Immature natural killer cell (primary cell): ENCODE measurements around the gene KLHDC7A. TPM values are rescaled to one million over a fixed set of nuclear protein-coding genes. Genes with fewer than 3 reads are reported as not detected.

Experiments used
- DNase-seq, 3 donors: peaks; one replicate each; pipeline ENCODE4 v3.0.0; 2022; ENCODE audit warnings: mixed read lengths in 1 of 3
- H3K27ac Mint-ChIP-seq, 6 donors: one replicate each; pipeline ENCODE4 v1.8.0; 2020; ENCODE audit warnings: mixed read lengths in 6 of 6, mild to moderate bottlenecking in 5 of 6, inconsistent platforms in 4 of 6, moderate library complexity in 3 of 6
- H3K27me3 Mint-ChIP-seq, 3 donors: one replicate each; pipeline ENCODE4 v1.8.0; 2020 to 2021; ENCODE audit warnings: low read depth in 3 of 3, mild to moderate bottlenecking in 3 of 3, mixed read lengths in 3 of 3, moderate library complexity in 3 of 3, inconsistent platforms in 1 of 3
- H3K36me3 Mint-ChIP-seq, 3 donors: one replicate each; pipeline ENCODE4 v1.8.0; 2020; ENCODE audit warnings: mixed read lengths in 3 of 3, inconsistent platforms in 2 of 3, mild to moderate bottlenecking in 2 of 3
- H3K4me1 Mint-ChIP-seq, 2 donors: one replicate each; pipeline ENCODE4 v1.8.0; 2020; ENCODE audit warnings: inconsistent platforms in 2 of 2, mild to moderate bottlenecking in 2 of 2, mixed read lengths in 2 of 2, moderate library complexity in 1 of 2
- H3K4me3 Mint-ChIP-seq, 5 donors: one replicate each; pipeline ENCODE4 v1.8.0; 2020; ENCODE audit warnings: mild to moderate bottlenecking in 5 of 5, mixed read lengths in 5 of 5, inconsistent platforms in 3 of 5, moderate library complexity in 3 of 5
- H3K9me3 Mint-ChIP-seq, 6 donors: one replicate each; pipeline ENCODE4 v1.8.0; 2020; ENCODE audit warnings: mild to moderate bottlenecking in 6 of 6, mixed read lengths in 6 of 6, inconsistent platforms in 4 of 6, moderate library complexity in 3 of 6
- polyA plus RNA-seq, 3 donors: library from polyadenylated mRNA; unstranded; fragments of 300-500 nt; fragmentation: Illumina TruSeq; gene quantifications; one replicate each; pipeline ENCODE4 v1.2.3, GENCODE V29; 2021

Gene KLHDC7A
- polyA plus RNA-seq, 3 donors from 2014 or later, result not detected

DNA sequence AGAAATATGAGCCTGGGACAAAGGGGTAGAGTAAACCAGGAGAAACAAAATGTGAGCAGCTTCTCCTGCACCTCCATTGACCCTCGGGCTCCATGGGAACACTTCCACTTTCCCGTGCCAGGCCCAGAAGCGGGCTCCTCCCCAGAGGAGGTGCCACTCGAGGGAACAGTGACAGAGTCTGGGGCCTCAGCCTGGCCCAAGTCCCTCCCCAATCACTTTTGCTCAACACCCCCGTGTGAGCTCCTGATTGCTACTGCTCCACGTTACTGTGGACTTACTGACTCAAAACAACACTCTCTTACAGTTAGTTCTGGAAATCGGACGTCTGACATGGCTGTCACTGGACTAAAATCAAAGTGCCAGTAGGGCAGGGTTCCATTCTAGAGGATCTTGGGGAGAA, 17.7 kb upstream of the KLHDC7A start:
- Mint-ChIP-seq H3K4me1 (no peaks in the 10 kb centered on the region), H3K27ac (no peak overlapping the region), H3K4me3 (no peak overlapping the region), H3K9me3 (no peaks in the 10 kb centered on the region), H3K27me3 (peaks cover 0 to 8% (median 5%) of the 10 kb centered on the region in 3 donors), H3K36me3 (no peaks in the 10 kb centered on the region)
- no peak for DNase-seq

GRCh38 chr1:18463984-18464664, 16.6 kb upstream of the KLHDC7A start:
- DNase-seq, result no peak
- Mint-ChIP-seq H3K27ac (no peak overlapping the region), H3K9me3 (no peaks in the 10 kb centered on the region), H3K36me3 (no peaks in the 10 kb centered on the region), H3K4me3 (no peak overlapping the region), H3K27me3 (peaks cover 0 to 8% (median 5%) of the 10 kb centered on the region in 3 donors), H3K4me1 (no peaks in the 10 kb centered on the region)

- peaks cover 0 to 6% (median 5%) of the 10 kb centered on the region in 3 donors for H3K27me3 Mint-ChIP-seq
- H3K9me3 Mint-ChIP-seq, result no peaks in the 10 kb centered on the region
- no peaks in the 10 kb centered on the region for H3K36me3 Mint-ChIP-seq
- no peak overlapping the region for H3K4me3 Mint-ChIP-seq
- no peak for DNase-seq
- no peaks in the 10 kb centered on the region for H3K4me1 Mint-ChIP-seq
- H3K27ac Mint-ChIP-seq, result no peak overlapping the region
Measured at GRCh38 chr1:18464665-18465050, 16.1 kb upstream of the KLHDC7A start.

GRCh38 chr1:18466676-18467075, 14.1 kb upstream of the KLHDC7A start:
- Mint-ChIP-seq H3K36me3 (no peaks in the 10 kb centered on the region), H3K27ac (no peak overlapping the region), H3K27me3 (peaks cover 2 to 8% (median 6%) of the 10 kb centered on the region in 3 donors), H3K4me1 (no peaks in the 10 kb centered on the region), H3K4me3 (no peak overlapping the region), H3K9me3 (no peaks in the 10 kb centered on the region)
- DNase-seq, result no peak

- Mint-ChIP-seq H3K4me3 (no peak overlapping the region), H3K9me3 (no peaks in the 10 kb centered on the region), H3K36me3 (no peaks in the 10 kb centered on the region), H3K27ac (no peak overlapping the region), H3K4me1 (no peaks in the 10 kb centered on the region), H3K27me3 (peaks cover 2 to 9% (median 2%) of the 10 kb centered on the region in 3 donors)
- no peak for DNase-seq
Measured at GRCh38 chr1:18468570-18468969, 12.2 kb upstream of the KLHDC7A start.

GRCh38 chr1:18469514-18469913, 11.2 kb upstream of the KLHDC7A start:
- Mint-ChIP-seq H3K36me3 (no peaks in the 10 kb centered on the region), H3K4me3 (no peak overlapping the region), H3K9me3 (no peaks in the 10 kb centered on the region), H3K27ac (no peak overlapping the region), H3K27me3 (peaks cover 0 to 9% (median 2%) of the 10 kb centered on the region in 3 donors), H3K4me1 (no peaks in the 10 kb centered on the region)
- DNase-seq, result no peak

GRCh38 chr1:18470671-18471355, 9.9 kb upstream of the KLHDC7A start:
- H3K27ac Mint-ChIP-seq, result no peak overlapping the region
- no peak for DNase-seq
- no peak overlapping the region for H3K4me3 Mint-ChIP-seq
- peaks cover 0 to 6% (median 4%) of the 10 kb centered on the region in 3 donors for H3K27me3 Mint-ChIP-seq
- no peaks in the 10 kb centered on the region for H3K9me3 Mint-ChIP-seq
- H3K4me1 Mint-ChIP-seq, result no peaks in the 10 kb centered on the region
- no peaks in the 10 kb centered on the region for H3K36me3 Mint-ChIP-seq

DNA sequence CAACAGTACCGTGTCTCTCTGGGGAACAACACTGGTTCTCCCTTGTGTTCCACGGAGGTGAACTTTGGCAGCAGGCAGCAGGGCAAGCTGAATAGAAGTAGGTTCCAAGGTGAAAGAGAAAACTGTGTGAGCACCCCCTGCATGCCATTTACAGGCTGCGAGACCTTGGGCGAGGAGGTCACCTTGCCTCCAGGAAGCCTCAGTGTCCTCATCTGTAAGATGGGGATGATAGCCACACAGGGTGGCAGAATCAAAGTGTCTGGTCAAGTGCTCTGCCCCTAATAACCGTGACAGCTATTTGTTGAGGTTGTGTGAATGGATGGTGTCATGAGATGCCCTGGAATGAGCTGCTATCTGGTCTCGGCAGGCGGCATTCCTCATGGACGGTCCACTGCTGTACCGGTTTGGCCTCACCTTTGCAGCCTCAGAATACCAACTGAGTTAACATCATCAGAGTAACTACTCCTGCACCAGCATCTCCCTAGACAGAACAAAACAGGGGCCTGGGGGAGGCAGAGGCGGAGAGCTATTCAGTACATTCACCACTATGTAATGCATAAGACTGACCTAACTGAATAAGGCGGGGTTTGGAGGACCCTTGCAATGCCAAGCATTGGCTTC, 7.4 kb upstream of the KLHDC7A start:
- no peaks in the 10 kb centered on the region for H3K36me3 Mint-ChIP-seq
- H3K27ac Mint-ChIP-seq, result no peak overlapping the region
- no peaks in the 10 kb centered on the region for H3K9me3 Mint-ChIP-seq
- peaks cover 0 to 6% (median 4%) of the 10 kb centered on the region in 3 donors for H3K27me3 Mint-ChIP-seq
- H3K4me1 Mint-ChIP-seq, result no peaks in the 10 kb centered on the region
- no peak overlapping the region for H3K4me3 Mint-ChIP-seq
- DNase-seq, result no peak

DNA sequence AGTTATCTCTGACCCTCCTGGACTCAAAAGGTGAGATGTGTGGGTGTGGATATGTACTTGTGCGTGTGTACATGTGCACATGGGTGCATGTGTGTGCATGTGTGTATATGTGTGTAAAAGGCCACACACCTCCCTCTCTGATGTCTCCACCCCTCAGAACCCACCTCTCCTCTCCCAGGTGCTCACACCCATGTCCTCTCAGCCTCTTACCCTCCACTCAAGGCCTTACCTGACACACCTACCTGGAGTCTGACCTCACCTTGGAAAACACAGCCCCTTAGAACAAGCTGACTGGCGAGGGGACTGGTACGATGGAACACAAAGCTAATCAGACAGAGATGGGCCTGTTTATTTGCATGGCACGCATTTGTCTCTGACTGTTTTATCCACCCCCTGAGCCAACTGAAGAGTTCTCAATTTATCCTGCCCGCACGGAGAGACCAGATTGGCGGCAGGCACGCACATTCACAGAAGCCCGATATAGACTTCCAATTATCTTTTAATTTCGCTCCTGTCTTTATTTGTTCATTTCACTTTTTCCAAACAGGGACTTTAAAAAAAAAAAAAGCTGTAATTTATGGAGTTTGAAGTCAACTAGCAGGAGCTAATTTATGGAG, 6.1 kb upstream of the KLHDC7A start:
- no peak overlapping the region for H3K27ac Mint-ChIP-seq
- no peaks in the 10 kb centered on the region for H3K36me3 Mint-ChIP-seq
- no peak for DNase-seq
- no peaks in the 10 kb centered on the region for H3K9me3 Mint-ChIP-seq
- no peak overlapping the region for H3K4me3 Mint-ChIP-seq
- peaks cover 0 to 6% (median 4%) of the 10 kb centered on the region in 3 donors for H3K27me3 Mint-ChIP-seq
- H3K4me1 Mint-ChIP-seq, result no peaks in the 10 kb centered on the region

DNA sequence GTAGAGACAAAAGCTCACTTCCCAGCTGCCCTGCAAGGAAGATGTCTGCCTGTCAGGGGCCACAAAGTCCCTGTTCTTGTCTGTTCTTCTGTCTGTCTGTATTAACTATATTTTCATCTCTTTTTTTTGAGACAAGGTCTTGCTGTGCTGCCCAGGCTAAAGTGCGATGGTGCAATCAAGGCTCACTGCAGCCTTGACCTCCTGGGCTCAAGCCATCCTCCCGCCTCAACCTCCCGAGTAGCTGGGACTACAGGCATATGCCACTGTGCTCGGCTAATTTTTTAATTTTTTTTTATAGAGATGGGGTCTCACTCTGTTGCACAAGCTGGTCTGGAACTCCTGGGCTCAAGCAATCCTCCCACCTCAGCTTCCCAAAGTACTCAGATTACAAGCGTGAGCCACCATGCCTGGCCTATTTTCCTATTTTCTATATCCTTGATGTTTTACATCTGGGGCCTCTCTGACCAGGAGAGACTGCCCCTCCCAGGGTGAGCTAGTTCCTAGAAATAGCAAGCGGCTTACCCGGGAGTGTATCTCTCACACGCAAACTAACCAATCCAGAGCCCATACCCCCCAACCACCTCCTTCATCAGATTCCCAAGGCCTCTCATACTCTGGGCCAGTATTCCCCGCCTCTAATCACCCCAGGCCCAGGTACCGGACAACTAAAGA, 5.4 kb upstream of the KLHDC7A start:
- Mint-ChIP-seq H3K9me3 (no peaks in the 10 kb centered on the region), H3K27me3 (peaks cover 0 to 6% (median 4%) of the 10 kb centered on the region in 3 donors), H3K27ac (no peak overlapping the region), H3K4me1 (no peaks in the 10 kb centered on the region), H3K36me3 (no peaks in the 10 kb centered on the region), H3K4me3 (no peak overlapping the region)
- no peak for DNase-seq

GRCh38 chr1:18479454-18479853, 1.3 kb upstream of the KLHDC7A start:
- no peak for DNase-seq
- H3K4me3 Mint-ChIP-seq, result no peak overlapping the region
- H3K36me3 Mint-ChIP-seq, result no peaks in the 10 kb centered on the region
- no peak overlapping the region for H3K27ac Mint-ChIP-seq
- no peaks in the 10 kb centered on the region for H3K9me3 Mint-ChIP-seq
- H3K4me1 Mint-ChIP-seq, result no peaks in the 10 kb centered on the region
- H3K27me3 Mint-ChIP-seq, result peaks cover 0 to 2% (median 2%) of the 10 kb centered on the region in 3 donors

GRCh38 chr1:18481190-18481920, 625 bp downstream of the KLHDC7A start:
- Mint-ChIP-seq H3K27ac (no peak overlapping the region), H3K9me3 (no peaks in the 10 kb centered on the region), H3K36me3 (no peaks in the 10 kb centered on the region), H3K4me1 (no peaks in the 10 kb centered on the region), H3K27me3 (peaks cover 0 to 2% (median 0%) of the 10 kb centered on the region in 3 donors), H3K4me3 (no peak overlapping the region)
- DNase-seq, result no peak
